Retinal pigment epithelial cell (primary cell): Measurements from ENCODE around the gene SGMS1.

Experiments used
- DNase-seq: peaks from one replicate; pipeline ENCODE4 v3.0.0-alpha.2; 2010; ENCODE audit warnings: low read depth
- H3K4me3 ChIP-seq: 2 replicates; pipeline ENCODE4 v1.5.1; 2011; ENCODE audit warnings: mild to moderate bottlenecking, low read length, control low read depth, moderate library complexity
- TF ChIP-seq, protein P1 (sequence below): conservative IDR thresholded peaks from 2 replicates; pipeline ENCODE4 v1.5.1; 2011; ENCODE audit warnings: low read depth, low read length, control low read depth, inconsistent platforms

Gene SGMS1

DNA sequence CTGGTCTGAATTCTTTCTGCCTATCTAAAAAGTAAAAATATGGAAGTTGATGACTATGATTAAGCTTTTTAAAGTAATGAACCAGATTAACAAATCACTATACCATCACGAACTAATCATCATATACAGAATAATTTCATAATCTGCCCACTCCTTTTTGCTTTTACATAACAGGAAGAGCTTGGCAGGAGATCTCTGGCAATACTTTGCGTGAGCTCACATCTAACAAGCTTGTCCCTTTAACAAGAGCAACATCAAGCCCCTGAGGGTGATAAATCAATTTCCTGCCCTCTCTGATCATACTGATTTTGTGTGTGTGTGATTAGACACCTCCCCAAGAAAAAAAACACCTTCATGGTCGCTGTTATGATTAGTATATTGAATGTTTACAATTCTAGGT, 228.9 kb downstream of the SGMS1 start:
- no peak for DNase-seq
- H3K4me3 ChIP-seq = no peak overlapping the region
- TF ChIP-seq, protein P1, sequence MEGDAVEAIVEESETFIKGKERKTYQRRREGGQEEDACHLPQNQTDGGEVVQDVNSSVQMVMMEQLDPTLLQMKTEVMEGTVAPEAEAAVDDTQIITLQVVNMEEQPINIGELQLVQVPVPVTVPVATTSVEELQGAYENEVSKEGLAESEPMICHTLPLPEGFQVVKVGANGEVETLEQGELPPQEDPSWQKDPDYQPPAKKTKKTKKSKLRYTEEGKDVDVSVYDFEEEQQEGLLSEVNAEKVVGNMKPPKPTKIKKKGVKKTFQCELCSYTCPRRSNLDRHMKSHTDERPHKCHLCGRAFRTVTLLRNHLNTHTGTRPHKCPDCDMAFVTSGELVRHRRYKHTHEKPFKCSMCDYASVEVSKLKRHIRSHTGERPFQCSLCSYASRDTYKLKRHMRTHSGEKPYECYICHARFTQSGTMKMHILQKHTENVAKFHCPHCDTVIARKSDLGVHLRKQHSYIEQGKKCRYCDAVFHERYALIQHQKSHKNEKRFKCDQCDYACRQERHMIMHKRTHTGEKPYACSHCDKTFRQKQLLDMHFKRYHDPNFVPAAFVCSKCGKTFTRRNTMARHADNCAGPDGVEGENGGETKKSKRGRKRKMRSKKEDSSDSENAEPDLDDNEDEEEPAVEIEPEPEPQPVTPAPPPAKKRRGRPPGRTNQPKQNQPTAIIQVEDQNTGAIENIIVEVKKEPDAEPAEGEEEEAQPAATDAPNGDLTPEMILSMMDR = no peak

DNA sequence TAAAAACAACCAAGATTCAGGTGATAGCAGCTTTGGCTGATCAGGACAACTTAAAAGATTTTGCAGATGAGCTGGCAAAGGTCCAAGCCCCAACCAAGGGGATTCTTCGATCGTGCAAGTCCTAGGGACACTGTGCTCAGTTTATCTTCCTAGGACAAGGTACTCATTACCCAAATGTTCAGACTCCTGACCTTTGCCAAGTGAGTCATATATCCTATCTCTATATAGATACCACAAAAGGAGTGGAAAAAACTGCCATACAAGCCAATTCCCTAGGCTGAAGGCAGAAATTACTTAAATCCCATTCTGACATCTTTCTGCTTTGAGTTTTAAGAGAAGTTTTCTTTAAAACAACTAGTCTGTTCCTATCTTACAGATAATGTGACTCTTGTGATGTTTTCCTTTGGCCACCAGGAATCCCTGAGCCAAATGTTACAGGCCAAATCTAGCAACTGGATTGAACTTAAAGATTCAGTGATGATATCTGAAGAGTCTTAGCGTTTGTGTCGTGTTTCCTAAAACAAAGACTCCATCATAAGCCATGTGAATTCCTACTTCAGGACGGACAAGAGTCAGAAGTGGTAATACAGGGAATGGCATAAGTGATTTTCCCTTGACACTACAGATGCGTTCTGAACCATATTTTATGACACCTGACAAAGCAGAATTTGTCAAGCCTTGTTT, 229.8 kb downstream of the SGMS1 start:
- DNase-seq = no peak
- no peak overlapping the region for H3K4me3 ChIP-seq
- TF ChIP-seq, protein P1 = no peak

DNA sequence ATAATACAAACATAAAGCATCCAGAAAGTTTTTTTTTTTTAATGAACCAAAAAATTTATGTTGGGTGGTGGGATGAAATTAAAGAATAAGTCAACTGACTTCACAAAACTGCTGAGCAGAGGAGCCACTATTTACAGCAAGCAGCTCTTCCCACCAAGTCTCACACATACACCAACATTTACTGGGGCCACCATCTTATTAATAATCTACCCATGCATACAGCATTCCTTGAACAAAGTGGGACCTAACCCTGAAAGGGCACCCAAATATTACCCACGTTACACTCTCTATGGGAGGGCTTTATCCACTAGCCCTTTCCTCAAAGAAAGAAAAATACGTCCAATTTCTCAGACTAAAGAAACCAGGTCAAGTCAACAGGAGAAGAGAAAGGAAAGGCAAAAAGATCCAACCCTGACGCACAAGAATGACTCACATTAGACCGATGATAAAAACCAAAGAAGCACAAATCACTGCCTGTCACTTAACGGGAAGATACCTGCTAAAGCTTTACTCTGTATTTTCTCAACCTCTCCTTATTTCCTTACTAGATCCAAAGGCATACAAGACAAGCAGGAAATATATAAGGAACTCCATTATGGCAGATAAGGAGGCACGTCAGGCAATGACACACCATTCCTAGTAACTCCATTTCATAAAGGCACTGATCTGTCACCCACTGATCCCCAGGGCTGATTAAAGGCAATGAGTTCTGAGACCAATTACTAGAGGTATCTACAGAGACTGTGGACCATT, 230.6 kb downstream of the SGMS1 start:
- H3K4me3 ChIP-seq = no peak overlapping the region
- no peak for DNase-seq
- TF ChIP-seq, protein P1 = no peak

DNA sequence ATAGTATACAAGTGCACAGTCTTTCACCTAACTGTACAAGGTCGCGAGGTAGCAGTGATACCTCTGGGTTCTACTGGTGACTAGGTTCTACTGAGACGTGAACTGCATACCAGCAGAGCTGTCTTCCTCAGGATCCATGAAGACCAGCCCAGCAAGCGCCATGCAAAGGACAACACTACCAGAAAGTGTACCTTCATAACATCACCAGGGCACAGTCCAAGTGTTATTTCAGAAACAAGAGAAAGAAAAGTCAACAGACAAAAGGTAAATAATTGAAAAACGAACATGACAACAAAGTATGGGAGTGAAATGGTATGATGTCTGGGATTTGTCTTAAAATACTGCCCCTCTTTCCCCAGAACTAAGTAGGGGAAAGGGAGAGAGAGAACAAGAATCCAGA, 231.3 kb downstream of the SGMS1 start:
- DNase-seq = no peak
- no peak overlapping the region for H3K4me3 ChIP-seq
- TF ChIP-seq, protein P1 = no peak

DNA sequence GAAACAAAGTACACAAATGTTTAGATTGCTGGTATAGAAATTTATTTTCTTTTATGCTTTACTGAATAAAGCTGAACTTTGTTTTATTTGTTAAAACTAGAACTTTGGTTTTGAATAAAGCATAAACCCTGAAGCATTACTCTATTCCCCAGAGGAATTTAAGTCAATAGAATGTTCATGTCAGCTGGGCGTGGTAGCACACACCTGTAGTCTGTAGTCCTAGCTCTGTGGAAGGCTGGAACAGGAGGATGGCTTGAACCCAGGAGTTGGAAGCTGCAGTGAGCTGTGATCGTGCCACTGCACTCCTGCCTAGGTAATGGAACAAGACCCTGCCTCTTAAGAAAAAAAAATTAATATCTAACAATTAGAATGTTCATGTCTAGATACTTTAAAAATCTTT, 233.5 kb downstream of the SGMS1 start:
- no peak overlapping the region for H3K4me3 ChIP-seq
- TF ChIP-seq, protein P1 = no peak
- DNase-seq = no peak

DNA sequence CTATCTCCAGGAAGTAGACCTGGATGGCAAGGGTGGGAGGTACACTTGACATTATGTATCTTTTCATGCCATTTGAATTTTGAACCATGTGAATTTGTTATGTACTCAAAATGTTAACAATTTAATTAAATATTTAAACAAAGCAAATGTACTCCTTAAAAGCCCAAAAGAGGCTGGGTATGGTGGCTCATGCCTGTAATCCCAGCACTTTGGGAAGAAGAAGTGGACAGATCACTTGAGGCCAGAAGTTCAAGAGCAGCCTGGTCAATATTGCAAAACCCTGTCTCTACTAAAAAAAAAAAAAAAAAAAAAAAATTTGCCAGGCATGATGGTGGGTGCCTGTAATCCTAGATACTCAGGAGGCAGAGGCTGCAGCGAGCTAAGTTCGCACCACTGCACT, 235.6 kb downstream of the SGMS1 start:
- TF ChIP-seq, protein P1 = no peak
- no peak overlapping the region for H3K4me3 ChIP-seq

DNA sequence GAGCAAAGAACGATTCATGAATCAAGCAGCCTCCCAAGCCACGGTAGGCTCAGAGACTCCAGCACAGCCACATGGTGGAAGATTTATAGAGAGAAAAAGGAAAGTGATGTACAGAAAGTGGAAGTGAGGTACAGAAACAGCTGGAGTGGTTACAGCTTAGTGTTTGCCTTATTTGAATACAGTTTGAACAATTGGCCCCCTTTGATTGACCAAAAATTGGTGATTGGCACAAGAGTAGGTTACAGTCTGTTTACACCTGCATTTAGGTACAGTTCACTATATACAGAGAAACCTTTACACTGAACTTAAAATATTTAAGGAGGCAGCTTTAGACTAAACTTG, 236.1 kb downstream of the SGMS1 start:
- no peak for DNase-seq
- TF ChIP-seq, protein P1 = no peak
- no peak overlapping the region for H3K4me3 ChIP-seq

More for the DNA sequence above, 235.6 kb downstream of the SGMS1 start:
- DNase-seq = no peak
